HL-60 (cell line): ENCODE results near the gene KNSTRN.

Experiments used
- CTCF ChIP-seq: IDR thresholded peaks from one replicate; pipeline ENCODE4 v1.5.1; 2011; ENCODE audit warnings: low read length, control low read depth, inconsistent platforms; ENCODE audit not compliant: insufficient read depth
- POLR2AphosphoS5 ChIP-seq: IDR thresholded peaks from 2 replicates; pipeline ENCODE4 v1.6.1; 2012; ENCODE audit warnings: low read depth
- REST ChIP-seq: IDR thresholded peaks from 2 replicates; pipeline ENCODE4 v1.6.1; 2012; ENCODE audit warnings: low read depth; ENCODE audit not compliant: insufficient replicate concordance

GRCh38 chr15:40333922-40334492 lies 48.5 kb upstream of the KNSTRN start:
- TF ChIP-seq CTCF (no peak), REST (no peak), POLR2AphosphoS5 (peak; percentile 58)
